Loucy (cell line): ENCODE results near the gene COL2A1.
"Not testable (repeated sequence)": the region's sequence is repeated elsewhere in the genome, so short reads cannot be mapped to it uniquely, and the experiment has no call there.

Source experiments
- CTCF ChIP-seq: fragments of 200-600 bp; sonication (generic); conservative IDR thresholded peaks from 2 replicates; pipeline ENCODE4 v1.5.1; 2014; ENCODE audit warnings: mild to moderate bottlenecking, antibody characterized with exemption, low read length
- EZH2phosphoT487 ChIP-seq: fragments of 200-600 bp; IDR thresholded peaks from 2 replicates; pipeline ENCODE4 v1.6.1; 2018; ENCODE audit warnings: antibody characterized with exemption, mild to moderate bottlenecking, moderate library complexity, borderline replicate concordance

GRCh38 chr12:47957671-47958070 lies 46.6 kb downstream of the COL2A1 start:
- not testable (repeated sequence) for TF ChIP-seq CTCF, EZH2phosphoT487
